HepG2 (cell line): Measurements from ENCODE around the gene MFN2.

Source experiments
- CTCF ChIP-seq: sonication (generic); formaldehyde crosslinking; IDR thresholded peaks from 2 replicates; pipeline ENCODE4 v1.5.0; 2020; ENCODE audit warnings: mild to moderate bottlenecking, missing genetic modification reagents, moderate library complexity
- FOXK2 ChIP-seq: fragments of 450-650 bp; IDR thresholded peaks from 2 replicates; pipeline ENCODE4 v1.6.1; 2016
- MLX ChIP-seq: IDR thresholded peaks from 2 replicates; pipeline ENCODE4 v1.6.1; 2016
- ZBTB7B ChIP-seq: sonication (generic); formaldehyde crosslinking; IDR thresholded peaks from 2 replicates; pipeline ENCODE4 v1.4.0; 2020; ENCODE audit warnings: missing genetic modification reagents
- ZNF232 ChIP-seq: sonication (generic); formaldehyde crosslinking; IDR thresholded peaks from 2 replicates; pipeline ENCODE4 v1.4.0; 2020; ENCODE audit warnings: missing genetic modification reagents, borderline replicate concordance
- TF ChIP-seq, protein P1 (sequence below): sonication (generic); formaldehyde crosslinking; IDR thresholded peaks from 2 replicates; pipeline ENCODE4 v1.4.0; 2020; ENCODE audit warnings: missing genetic modification reagents, mild to moderate bottlenecking, borderline replicate concordance

DNA sequence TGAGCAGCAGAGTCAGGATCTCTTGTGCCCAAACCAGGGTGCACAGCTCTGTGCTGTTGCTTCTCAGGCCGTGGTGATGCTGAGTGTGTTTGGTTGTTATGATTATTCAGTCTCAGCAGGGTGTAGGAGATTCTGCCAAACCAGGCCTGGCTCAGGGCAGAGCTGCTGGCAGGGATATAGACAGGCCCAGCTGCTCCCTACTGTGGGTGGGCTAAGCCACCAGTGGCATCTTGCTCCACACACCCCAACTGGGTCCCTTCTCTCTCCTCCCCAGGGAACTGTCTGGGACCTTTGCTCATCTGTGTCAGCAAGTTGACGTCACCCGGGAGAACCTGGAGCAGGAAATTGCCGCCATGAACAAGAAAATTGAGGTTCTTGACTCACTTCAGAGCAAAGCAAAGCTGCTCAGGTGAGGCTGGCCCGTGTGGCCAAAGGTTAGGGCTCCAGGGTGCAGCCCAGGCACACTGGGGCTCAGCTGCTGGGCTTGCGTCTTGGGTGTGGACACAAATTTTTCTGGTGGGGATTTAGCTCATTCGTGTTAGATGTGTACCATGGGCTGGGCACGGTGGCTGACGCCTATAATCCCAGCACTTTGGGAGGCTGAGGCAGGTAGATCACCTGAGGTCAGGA, 29.2 kb downstream of the MFN2 start:
- TF ChIP-seq MLX (CRISPR knock-in tag) (no peak), CTCF (no peak), ZBTB7B (CRISPR knock-in tag) (no peak), FOXK2 (no peak), ZNF232 (no peak)
- TF ChIP-seq, protein P1, sequence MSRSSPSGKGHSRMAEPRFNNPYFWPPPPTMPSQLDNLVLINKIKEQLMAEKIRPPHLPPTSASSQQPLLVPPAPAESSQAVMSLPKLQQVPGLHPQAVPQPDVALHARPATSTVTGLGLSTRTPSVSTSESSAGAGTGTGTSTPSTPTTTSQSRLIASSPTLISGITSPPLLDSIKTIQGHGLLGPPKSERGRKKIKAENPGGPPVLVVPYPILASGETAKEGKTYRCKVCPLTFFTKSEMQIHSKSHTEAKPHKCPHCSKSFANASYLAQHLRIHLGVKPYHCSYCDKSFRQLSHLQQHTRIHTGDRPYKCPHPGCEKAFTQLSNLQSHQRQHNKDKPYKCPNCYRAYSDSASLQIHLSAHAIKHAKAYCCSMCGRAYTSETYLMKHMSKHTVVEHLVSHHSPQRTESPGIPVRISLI, result no peak
